ENCODE measurements around the gene FN1. TPM values are rescaled to one million over a fixed set of nuclear protein-coding genes. Genes with fewer than 3 reads are reported as not detected.

The FN1 gene
- total and polyA plus RNA-seq, 7 donors = 16.0 to 64.3 (median 40.3) TPM

DNA sequence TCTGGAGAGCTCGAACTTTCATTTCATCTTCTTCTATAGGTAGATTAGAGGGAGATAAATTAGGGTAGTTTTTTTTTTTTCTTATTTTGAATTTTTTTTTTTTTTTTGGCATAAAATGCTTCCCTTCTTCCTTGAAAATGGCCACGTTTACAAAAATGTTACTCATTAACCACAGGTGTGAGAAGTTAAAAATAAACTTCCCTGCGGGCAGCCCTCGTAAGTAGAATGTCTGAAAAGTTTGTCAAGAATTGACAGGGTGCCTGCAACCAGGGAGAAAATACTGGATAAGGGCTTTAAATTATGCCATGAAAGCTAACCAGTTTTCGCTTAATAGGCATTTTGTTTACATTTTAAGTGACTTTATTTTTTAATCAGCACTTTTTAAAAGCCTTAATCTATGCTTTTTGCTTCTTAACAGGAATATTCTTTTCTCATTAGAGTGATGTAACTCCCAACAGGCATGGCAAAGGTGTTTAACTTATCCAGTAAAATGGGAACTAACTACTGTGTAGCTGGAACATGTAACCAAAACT is 4.2 kb upstream of the FN1 start:
- Histone ChIP-seq H3K9me3 (no peaks in the 10 kb centered on the region), H3K27ac (no peak overlapping the region), H3K4me3 (no peak overlapping the region), H3K4me1 (peaks cover 9% of the 10 kb centered on the region), H3K27me3 (ENCODE audit: insufficient read depth in 3 of 3, low read length in 2 of 3) (peaks cover 0 to 33% (median 2%) of the 10 kb centered on the region in 3 donors), H3K36me3 (ENCODE audit: insufficient read depth in 1 of 2, low read depth in 1 of 2) (no peaks in the 10 kb centered on the region)
- ATAC-seq (no peak), DNase-seq (no peak)
- WGBS, 3 donors = 70 to 82% (median 79%) methylated on average over 5 of the region's 5 CpGs
- intact Hi-C loops (cut with DNase I) = no loop called here
- TF ChIP-seq, protein P1, sequence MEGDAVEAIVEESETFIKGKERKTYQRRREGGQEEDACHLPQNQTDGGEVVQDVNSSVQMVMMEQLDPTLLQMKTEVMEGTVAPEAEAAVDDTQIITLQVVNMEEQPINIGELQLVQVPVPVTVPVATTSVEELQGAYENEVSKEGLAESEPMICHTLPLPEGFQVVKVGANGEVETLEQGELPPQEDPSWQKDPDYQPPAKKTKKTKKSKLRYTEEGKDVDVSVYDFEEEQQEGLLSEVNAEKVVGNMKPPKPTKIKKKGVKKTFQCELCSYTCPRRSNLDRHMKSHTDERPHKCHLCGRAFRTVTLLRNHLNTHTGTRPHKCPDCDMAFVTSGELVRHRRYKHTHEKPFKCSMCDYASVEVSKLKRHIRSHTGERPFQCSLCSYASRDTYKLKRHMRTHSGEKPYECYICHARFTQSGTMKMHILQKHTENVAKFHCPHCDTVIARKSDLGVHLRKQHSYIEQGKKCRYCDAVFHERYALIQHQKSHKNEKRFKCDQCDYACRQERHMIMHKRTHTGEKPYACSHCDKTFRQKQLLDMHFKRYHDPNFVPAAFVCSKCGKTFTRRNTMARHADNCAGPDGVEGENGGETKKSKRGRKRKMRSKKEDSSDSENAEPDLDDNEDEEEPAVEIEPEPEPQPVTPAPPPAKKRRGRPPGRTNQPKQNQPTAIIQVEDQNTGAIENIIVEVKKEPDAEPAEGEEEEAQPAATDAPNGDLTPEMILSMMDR (IDR thresholded peaks at IDR 0.05) = no peak

DNA sequence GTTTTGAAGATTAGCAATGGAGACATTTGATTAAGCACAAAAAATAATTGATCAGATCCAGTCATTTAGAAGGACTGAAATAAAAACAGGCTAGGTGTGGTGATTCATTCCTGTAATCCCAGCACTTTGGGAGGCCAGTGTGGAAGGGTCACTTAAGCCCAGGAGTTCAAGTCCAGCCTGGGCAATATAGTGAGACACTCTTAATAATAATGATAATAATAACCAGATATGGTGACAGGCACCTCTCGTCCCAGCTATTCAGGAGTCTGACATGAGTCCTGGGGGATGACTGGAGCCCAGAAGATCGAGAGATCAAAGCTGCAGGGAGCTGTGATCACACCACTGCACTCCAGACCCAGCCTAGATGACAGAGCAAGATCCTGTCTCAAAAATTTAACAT is 3.5 kb upstream of the FN1 start:
- Histone ChIP-seq H3K27ac (no peak overlapping the region), H3K4me3 (no peak overlapping the region), H3K4me1 (peaks cover 9% of the 10 kb centered on the region), H3K27me3 (ENCODE audit: insufficient read depth in 3 of 3, low read length in 2 of 3) (peaks cover 0 to 39% (median 2%) of the 10 kb centered on the region in 3 donors), H3K9me3 (no peaks in the 10 kb centered on the region), H3K36me3 (ENCODE audit: insufficient read depth in 1 of 2, low read depth in 1 of 2) (no peaks in the 10 kb centered on the region)
- no peak for DNase-seq
- intact Hi-C loops (cut with DNase I) = no loop called here
- 84 to 87% (median 87%) methylated on average over 2 of the region's 2 CpGs for WGBS, 3 donors
- TF ChIP-seq, protein P1 (IDR thresholded peaks at IDR 0.05) = no peak
- no peak for ATAC-seq

DNA sequence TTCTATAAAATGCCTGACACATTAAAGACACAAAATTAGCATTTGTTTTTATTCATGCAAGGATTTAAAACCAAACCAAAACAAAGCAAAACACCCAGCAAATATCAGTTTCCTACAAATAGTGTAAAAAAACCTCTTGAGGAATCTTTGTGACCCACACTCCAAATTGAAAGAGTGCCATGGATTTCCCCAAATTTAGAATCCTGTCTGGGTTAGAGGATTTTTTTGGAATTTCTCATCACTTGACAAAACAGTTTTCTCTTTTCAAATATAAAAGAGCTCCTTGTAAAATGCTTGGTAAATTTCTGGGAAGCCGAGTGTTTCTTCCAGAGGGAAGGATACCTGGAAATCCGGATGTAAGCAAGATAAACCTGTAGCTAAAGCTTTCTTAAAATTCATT is 1.7 kb upstream of the FN1 start:
- H3K27ac ChIP-seq = no peak overlapping the region
- 35 to 56% (median 47%) methylated on average over 2 of the region's 2 CpGs for WGBS, 3 donors
- intact Hi-C loops (cut with DNase I) = no loop called here

DNA sequence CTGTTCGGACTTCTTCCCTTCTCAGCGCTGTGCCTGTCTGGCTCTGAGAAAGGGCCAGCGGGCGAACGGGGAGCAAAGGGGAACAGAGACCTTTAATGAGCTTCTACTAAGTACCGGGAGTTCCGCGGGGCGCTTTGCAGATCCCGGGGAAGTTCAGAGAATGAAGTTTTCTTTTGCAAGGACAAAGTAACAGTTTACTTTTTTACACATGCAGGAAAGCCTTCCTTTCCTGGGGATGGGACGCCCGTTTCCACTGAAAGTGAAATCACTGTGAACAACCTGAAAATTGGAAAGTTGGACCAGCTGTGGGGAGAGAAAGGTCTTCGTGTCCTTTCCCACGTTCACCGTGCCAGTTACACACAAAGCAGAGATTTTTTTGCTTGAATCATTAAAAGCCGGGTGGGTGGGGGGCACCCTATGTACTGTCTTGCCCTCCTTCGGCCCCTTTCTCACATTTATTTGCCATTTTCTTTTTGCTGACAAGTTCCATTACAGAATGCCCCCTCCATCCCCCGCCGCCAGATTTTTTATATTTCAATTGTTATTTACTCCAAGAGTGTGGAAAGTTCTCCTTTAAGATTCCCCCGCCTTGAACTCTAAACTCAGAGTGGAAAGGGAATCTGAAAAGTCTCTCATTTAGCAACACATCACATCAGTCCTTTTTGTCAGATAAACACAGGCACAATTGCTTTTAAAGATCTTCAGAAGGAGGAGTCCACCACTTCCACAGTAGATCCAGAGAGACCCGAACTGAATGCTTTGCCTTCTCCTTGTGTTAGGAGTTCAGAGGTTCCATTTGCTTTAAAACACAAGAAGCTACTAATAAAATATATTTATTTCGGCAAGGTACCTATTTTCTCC is 1.1 kb upstream of the FN1 start:
- TF ChIP-seq, protein P1 (IDR thresholded peaks at IDR 0.05) = no peak
- no peak for DNase-seq
- no peaks in the 10 kb centered on the region for H3K9me3 ChIP-seq
- H3K27me3 ChIP-seq (ENCODE audit: insufficient read depth in 3 of 3, low read length in 2 of 3) = peaks cover 0 to 49% (median 2%) of the 10 kb centered on the region in 3 donors
- peak overlapping the region; percentile 76 for H3K27ac ChIP-seq
- no peaks in the 10 kb centered on the region for H3K36me3 ChIP-seq (ENCODE audit: insufficient read depth in 1 of 2, low read depth in 1 of 2)
- intact Hi-C loops (cut with DNase I) = no loop called here
- H3K4me1 ChIP-seq = peaks cover 9% of the 10 kb centered on the region
- WGBS, 3 donors = 4 to 8% (median 4%) methylated on average over 22 of the region's 22 CpGs
- peak overlapping the region; percentile 67 for H3K4me3 ChIP-seq
- ATAC-seq = peak in 2 of 4 donors; percentile 9 to 13

More for the DNA sequence above, 1.7 kb upstream of the FN1 start:
- H3K4me1 ChIP-seq = peaks cover 9% of the 10 kb centered on the region
- peaks cover 0 to 46% (median 2%) of the 10 kb centered on the region in 3 donors for H3K27me3 ChIP-seq (ENCODE audit: insufficient read depth in 3 of 3, low read length in 2 of 3)
- DNase-seq (no peak), ATAC-seq (no peak)
- TF ChIP-seq, protein P1 (IDR thresholded peaks at IDR 0.05) = no peak
- no peaks in the 10 kb centered on the region for H3K36me3 ChIP-seq (ENCODE audit: insufficient read depth in 1 of 2, low read depth in 1 of 2)
- peak overlapping the region; percentile 67 for H3K4me3 ChIP-seq
- H3K9me3 ChIP-seq = no peaks in the 10 kb centered on the region
